Stimulated activated CD4-positive, alpha-beta T cell treated with anti-CD3 and anti-CD28 coated beads, Interleukin-12 subunit alpha, Interleukin-12 subunit beta, amount 100 ng/mL, for 4 hours (primary cell): ENCODE data around the gene CYB5D1.

ENCODE experiments used
- DNase-seq: peaks from one replicate; pipeline ENCODE4 v3.0.0-alpha.2; 2020

The CYB5D1 gene

GRCh38 chr17:7887038-7887481 is 29.3 kb downstream of the CYB5D1 start:
- DNase-seq = no peak

GRCh38 chr17:7887482-7888183 is 29.8 kb downstream of the CYB5D1 start:
- DNase-seq = peak; percentile 79

GRCh38 chr17:7888184-7888920 is 30.5 kb downstream of the CYB5D1 start, which contains the start of gene CHD3:
Gene CHD3, plus strand, starts transcription at chr17:7888789. Its CDS starts 212 bp downstream, at chr17:7889001.
- DNase-seq = peak; percentile 58

GRCh38 chr17:7889166-7889955 is 31.6 kb downstream of the CYB5D1 start:
- DNase-seq = no peak

DNA sequence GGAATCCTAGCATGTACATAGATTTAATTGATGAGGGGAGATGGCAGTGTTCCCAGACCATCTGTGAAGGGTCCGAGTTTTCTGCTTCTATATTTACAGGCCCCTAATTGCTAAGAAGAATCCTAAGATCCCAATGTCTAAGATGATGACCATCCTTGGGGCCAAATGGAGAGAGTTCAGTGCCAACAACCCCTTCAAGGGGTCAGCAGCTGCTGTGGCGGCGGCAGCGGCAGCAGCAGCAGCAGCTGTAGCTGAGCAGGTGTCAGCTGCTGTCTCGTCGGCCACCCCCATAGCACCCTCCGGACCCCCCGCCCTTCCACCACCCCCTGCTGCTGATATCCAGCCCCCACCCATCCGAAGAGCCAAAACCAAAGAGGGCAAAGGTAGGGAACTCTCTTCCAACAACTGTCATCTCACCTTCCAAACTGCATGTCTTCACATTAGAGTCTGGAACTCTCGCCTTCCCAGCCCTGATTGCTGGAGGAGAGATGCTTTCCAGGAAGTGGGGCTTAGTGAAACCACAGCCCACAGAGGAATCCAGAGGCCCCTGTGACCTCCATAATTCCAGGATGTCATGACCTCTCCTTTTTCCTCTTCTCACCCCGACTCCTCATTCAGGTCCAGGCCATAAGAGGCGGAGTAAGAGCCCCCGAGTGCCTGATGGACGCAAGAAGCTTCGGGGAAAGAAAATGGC is 35.5 kb downstream of the CYB5D1 start:
- DNase-seq = no peak

GRCh38 chr17:7894226-7894625 is 36.4 kb downstream of the CYB5D1 start:
- DNase-seq = no peak

GRCh38 chr17:7894866-7895265 is 37.1 kb downstream of the CYB5D1 start:
- DNase-seq = no peak

GRCh38 chr17:7897090-7897489 is 39.3 kb downstream of the CYB5D1 start:
- DNase-seq = no peak

DNA sequence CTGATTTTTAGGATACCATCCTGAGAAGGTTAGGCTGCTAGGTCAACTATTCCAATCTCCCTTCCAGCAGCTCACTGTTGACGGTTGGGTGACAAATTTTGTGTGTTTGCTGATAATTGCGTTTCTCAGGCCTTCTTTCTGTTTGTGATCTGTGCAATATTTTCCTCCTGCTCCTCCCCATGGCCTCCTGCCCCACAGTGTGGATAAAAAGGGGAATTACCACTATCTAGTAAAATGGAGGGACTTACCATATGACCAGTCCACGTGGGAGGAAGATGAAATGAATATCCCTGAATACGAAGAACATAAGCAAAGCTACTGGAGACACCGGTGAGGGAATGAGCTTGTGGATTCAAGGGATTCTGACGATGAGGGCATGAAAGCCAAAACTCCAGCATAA is 40.0 kb downstream of the CYB5D1 start:
- DNase-seq = no peak

DNA sequence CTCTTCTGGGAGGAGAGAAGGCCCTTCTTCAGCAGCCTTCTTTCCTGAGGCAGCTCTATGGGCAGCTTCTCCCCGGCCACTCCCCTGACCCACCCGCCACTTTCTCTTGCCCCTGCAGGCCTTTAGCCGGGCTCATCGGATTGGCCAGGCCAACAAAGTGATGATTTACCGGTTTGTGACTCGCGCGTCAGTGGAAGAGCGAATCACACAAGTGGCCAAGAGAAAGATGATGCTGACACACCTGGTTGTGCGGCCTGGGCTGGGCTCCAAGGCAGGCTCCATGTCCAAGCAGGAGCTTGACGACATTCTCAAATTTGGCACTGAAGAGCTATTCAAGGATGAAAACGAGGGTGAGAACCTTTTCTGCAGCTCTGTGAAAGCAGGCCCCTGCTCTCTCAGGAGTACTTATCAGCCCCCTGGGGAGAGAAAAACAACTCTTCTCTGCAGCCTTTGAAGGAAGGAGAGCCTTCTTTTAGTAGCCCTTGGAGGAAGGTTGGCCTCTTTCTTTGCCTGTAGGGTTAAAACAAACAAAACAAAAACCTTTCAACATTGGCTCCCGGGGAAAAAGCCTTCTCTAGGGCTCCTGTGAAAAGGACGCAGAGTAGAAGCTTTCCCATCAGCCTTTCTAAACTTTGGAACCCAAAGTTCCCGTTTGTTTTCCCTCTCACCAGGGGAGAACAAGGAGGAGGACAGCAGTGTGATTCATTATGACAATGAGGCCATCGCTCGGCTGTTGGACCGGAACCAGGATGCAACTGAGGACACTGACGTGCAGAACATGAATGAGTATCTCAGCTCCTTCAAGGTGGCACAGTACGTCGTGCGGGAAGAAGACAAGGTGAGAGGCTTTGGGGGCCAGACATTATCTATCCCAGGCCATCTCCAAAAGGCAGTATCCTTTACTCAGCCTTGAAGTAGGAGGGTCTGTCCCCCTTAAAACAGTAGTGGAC is 45.6 kb downstream of the CYB5D1 start:
- no peak for DNase-seq

GRCh38 chr17:7909089-7909488 is 51.3 kb downstream of the CYB5D1 start:
- no peak for DNase-seq

DNA sequence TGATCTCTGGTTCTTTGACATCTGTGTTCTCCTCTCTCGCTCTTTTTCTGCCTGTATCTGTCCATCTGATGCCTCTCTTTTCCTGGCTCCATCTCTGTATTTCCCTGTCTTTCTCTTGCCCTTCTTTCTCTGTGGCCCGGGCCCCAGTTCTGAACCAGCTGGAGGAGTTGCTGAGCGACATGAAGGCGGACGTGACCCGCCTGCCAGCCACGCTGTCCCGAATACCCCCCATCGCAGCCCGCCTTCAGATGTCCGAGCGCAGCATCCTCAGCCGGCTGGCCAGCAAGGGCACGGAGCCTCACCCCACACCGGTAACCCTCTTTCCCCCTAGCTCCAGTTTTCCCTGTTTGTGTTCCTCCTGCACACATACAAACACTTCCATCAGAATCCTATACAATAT is 52.5 kb downstream of the CYB5D1 start:
- no peak for DNase-seq

GRCh38 chr17:7910711-7911110 is 52.9 kb downstream of the CYB5D1 start:
- DNase-seq = no peak

DNA sequence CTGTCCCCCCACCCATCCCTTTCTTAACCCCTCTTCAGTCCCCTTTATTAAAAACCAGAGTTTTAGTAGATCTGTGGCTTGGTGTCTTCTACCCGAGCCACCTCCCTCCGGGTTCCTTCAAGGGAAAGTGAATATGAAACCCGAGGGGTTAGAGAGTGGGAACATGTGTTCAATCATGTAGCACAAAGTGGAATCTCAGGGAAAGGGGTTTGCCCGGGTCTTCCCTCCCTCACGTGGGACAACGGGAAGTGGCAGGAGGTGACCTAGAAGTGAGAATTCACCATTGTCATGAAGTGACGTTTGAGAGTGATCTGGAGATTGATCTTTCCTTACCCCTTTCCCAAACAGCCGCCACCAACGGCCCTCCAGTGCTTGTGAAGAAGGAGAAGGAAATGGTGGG is 53.3 kb downstream of the CYB5D1 start:
- DNase-seq = no peak
